GM19023 (cell line): ENCODE measurements around the gene SLC25A27.

ENCODE experiments used
- ATAC-seq: cut with Tn5 transposase; IDR thresholded peaks from one replicate; pipeline ENCODE4 v1.9.1; 2021; ENCODE audit warnings: mild to moderate bottlenecking, moderate library complexity; ENCODE audit not compliant: unreplicated experiment

The SLC25A27 gene

DNA sequence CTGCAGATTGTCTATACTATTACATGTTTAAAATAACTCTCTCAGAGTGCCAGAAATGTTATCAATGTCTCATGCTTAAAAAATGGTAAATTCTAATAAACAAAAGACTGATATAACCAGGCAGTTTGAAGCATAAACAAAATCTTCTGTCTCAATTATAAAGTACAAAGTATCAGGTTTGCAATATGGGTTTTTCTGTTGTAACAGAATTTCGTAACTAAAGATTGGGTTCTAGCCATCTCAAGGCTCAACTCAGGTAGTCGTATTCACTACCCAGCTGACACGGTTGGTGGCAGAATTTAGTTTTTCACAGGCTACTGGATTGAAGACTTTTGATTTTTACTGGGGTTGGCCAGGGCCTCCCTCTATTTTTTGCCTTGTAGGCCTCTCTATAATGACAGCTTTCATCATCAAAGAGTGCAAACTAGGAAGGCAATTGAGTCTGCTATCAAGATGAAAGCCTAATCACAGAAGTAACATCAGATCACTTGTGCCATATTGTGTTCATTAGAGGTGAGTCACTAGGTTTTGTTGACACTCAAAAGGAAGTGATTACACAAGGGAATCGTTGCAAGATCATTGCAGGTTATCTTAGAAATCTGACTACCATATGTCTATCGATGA lies 3.8 kb upstream of the SLC25A27 start:
- no peak for ATAC-seq

DNA sequence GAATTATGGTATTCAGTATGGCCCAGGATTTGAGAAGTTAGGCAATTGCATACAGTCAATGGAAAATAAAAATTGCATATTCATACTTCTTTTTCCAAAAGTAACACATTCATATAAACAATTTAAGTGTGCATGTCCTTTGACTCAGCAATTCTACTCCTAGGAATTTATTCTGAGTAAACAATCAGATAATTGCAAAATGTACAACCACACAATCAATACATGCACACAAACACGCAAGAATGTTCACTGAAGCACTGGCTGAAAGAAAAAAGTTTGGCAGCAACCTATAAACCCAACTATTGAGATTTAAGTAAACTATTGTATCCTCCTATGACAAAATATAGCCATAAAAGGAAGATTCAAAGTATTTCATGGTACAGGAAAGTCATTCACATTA lies 1.8 kb upstream of the SLC25A27 start:
- ATAC-seq = no peak

DNA sequence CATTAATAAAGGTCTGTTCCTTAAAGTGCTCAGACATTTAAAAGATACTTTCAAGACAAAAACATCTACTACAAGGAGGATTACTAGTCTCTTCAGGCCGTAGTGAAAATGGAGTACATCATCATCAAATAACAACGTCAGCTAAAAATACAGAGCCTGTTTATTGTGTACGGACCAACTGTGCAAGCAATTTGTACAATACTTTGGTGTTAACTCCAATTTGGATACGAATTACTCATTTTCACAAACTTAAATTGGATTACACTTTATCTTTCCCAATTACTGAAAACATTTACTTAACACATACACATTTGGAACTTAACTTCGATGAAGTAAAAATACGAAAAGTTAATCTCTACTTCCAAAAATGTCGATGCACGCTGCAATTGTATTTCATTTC lies 959 bp upstream of the SLC25A27 start:
- ATAC-seq = no peak

DNA sequence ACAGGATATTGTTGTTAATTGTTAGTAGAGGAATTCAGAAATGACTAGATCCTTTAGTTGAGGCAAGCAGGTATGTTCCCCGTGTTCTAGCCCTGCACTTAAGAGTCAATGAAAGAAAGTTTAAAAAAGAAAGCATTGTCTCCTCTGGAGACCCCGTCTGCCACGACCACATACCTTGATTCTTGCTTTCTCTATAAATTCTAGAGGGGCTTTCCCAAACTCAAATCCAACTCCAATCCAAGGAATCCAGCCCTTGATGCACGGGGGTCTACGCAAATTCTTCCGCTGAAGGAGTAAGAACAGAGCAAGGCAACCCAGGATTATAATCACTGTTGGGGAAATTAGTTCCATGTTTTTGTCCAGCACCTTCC lies 558 bp upstream of the SLC25A27 start:
- ATAC-seq = no peak

DNA sequence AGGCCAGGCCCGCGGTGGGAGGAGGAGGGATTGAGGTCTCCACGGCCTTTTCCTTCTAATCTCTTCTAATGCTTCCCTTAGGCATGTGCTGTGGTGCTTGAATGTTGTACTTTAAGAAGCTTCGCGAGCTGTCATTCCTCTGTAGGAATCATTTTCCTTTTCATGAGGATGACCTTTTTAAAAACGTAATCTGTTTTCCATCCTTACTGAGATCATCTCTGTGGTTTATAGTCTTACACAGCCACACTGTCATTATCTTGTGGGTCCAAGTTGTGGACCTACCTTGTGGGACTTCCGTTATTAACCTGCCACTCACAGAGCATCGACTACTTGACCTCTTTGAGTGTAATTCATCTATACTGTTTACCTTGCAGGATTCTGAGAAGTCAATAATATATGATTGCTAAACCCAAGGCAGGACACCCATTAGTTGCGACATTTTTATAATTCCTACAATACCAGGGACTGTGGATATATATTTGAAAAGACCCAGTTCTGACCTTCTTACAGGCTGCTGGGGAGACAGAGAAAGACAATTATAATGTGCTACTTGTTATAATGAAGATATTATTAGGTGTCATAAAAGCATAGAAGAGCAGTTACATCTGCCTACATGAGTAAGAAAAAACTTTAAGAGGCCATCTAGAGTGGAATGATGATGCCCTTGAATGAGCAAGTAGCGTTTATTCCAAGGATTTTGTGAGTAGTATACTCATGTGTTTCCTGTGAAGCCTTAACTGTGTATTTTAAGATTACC lies 842 bp downstream of the SLC25A27 start:
- no peak for ATAC-seq

DNA sequence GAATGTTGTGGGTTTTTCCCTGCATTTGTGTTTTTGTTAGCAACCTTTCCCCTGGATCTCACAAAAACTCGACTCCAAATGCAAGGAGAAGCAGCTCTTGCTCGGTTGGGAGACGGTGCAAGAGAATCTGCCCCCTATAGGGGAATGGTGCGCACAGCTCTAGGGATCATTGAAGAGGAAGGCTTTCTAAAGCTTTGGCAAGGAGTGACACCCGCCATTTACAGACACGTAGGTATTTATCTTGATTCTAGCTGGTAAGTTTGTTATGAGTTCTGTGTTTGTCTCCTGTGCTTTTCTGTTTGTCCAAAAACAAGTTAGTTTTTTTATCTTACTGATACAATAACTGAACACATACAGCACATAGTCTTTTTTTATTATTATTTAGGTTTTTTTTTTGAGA lies 3.0 kb downstream of the SLC25A27 start:
- no peak for ATAC-seq

DNA sequence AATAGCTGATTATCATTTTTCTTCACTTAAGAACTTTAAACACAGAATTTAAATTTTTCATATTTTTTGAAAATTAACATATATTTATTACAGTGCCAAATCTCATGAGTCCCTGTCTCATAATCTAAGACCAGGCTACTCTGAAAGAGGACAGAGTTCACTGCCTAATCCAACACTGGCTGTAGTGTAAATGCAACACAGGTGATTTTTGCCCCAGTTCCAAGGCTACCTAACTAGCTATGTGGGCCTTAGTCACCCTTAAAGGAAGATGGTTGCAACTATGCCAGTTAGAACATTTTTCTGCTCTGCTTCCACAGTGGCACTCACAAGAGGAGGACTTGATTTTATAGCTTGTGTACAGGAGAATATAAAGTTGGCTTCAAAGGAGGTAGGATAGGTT lies 4.9 kb downstream of the SLC25A27 start:
- ATAC-seq = no peak

DNA sequence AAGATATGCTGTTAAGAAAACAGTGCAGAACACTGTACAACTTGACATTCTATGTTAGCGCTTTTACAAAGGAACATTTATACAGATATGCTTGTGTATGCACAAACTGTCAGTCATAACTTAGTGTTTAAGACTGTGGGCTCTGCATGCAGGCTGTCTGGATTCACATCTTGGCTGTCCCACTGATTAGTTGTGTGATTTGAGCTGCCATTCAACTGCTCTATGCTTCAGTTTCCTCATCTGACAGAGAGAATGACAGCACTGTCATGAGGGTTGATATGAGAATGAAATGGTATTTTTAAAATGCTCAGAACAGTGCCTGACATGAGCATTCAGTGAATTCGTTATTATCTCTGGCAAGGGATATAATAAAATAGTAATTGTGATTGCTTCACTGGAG lies 8.7 kb downstream of the SLC25A27 start:
- ATAC-seq = no peak

DNA sequence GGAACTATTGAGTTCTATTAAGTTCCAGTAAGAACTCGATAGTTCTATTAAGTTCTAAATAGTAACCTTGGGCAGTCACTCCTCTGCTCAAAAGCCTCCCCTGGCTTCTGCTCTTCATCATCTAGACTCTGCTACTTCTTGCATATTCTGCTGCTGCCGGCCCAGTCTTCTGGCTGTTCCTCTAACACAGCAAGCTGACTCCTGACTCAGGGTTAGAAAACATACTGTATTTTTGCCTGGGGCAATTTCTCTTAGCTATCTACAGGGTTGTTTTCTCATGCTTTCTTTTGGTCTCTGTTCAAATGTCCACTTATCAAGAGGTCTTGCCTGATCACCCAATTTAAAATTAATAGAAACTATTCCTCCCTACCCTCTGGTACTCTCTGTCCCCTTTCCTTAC lies 14.6 kb downstream of the SLC25A27 start:
- no peak for ATAC-seq

DNA sequence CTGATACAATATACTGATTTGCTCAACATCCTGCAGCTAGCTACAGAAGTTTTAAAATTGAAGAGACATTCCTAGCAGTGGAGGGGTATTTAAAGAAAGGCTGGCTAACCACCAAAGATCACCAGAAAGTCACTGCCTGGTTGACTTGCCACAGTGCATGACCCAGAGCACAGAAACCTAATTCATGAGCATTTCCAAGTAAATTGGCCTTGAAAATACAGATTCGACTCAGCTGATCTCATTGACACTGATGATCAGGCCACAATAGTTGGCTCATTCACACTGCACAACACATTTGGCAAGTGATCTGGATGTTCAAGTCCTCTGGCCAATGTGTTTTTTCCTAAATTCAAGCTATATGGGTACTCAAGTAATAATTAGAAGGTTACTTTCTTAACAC lies 21.6 kb downstream of the SLC25A27 start:
- ATAC-seq = no peak

DNA sequence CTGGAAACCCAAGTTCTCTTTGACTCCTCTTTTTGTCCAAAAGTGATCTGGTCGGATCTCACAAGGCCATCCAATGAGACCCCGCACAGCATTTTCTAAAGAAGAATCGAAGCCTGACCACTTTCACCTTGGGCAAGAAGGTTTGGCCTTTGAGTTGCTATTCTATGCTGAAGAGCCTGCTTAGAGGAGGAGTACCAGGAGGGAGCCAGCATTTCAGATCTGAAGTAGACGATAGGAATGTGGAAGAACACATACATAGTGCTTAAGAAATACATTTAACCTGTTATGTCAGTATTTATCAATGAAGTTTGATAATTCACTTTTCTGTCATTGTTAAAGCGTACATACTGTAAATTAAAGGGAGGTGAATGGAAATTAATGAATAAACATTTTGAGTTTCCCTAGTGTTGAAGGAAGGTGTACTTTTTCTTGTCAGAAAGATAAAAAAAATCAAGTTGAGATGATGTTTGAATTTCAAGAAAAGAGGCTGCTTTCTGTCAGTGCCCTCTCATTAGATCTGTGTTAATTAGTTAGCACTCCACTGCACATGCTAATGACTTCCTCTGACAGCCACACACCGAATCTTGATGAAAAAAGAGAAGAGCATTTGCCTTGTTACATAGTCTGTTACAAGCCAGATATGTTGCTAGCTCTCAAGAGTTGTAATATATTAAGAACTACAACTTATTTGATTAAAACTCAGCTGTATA lies 24.0 kb downstream of the SLC25A27 start:
- ATAC-seq = no peak

DNA sequence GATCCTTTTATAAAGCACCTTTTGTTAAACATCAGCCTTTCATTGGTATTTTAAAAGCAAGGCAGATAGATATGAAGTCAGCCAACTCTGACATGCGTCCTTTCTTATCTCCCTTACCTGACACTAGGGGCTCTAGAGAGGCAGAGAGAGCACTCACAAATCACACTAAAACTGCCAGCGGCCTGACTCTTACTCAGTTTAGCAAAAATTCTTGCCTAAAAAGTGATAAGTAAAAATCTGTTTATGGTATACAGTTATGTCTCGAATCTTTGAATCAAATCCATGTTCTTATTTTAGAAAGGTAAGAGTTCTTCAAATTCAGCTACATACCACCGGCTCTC lies 24.5 kb downstream of the SLC25A27 start:
- no peak for ATAC-seq

DNA sequence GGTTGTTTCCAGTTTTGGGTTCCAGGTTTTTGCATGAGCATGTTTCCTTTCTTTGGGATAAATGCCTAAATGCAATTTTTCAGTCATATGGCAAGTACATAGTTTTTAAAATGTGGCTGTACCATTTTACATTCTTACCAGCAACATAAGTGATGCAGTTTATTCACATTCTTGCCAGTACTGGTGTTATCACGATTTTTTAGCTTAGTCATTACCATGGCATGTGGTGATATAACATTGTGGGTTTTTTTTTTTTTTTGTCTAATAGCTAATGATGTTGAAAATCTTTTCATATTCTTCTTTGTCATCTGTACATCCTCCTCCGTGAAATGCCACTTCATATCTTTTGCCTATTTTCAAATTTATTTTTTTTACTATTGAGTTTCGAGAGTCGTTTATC lies 32.0 kb downstream of the SLC25A27 start:
- ATAC-seq = no peak

DNA sequence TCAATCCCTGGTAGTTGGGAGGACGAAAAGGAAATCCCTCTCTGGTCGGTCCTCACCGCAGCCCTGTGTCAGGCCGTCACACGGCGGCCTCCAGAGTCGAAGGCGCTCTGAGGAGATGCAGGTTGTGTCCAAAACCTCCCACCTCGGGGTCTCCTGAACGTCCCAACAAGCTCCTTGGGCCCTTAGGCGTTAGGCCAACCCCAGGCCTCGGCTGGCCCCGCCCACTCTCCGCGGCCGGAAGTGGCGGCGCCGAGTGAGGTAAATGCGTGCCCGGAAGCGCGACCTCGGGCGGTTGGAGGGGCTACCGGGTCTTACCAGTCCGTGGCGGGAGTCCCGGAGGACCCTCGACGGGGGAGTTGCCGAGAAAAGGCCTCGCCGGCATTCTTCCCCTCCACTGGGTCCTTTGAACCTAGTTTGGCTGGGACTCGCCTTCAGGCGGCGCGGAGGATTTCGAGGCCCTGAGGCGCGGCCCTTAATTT lies 34.9 kb downstream of the SLC25A27 start, which contains the start of gene TDRD6:
TSS of gene TDRD6 (plus strand) at position 267 of the 479 bp plus-strand sequence. CDS start 244 bp downstream, outside the sequence.
- no peak for ATAC-seq

DNA sequence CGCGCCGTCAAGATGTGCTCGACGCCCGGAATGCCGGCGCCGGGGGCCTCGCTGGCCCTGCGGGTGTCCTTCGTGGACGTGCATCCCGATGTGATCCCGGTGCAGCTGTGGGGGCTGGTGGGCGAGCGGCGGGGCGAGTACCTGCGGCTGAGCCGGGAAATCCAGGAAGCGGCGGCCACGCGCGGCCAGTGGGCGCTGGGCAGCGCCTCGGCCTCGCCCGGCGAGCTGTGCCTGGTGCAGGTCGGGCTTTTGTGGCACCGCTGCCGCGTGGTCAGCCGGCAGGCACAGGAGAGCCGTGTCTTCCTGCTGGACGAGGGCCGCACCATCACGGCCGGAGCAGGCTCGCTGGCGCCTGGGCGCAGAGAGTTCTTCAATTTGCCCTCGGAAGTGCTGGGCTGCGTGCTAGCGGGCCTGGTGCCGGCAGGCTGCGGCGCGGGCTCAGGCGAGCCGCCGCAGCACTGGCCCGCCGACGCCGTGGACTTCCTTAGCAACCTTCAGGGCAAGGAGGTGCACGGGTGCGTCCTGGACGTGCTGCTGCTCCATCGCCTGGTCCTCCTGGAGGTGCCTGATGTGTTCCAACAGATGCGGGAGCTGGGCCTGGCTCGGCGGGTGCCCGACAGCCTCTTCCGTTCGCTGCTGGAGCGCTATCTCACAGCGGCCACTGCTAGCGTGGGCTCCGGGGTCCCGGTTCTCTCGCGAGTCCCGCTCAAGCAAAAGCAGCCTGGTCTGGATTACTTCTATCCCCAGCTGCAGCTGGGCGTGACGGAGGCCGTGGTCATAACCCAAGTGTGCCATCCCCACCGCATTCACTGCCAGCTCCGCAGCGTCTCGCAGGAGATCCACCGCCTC lies 35.6 kb downstream of the SLC25A27 start:
- ATAC-seq = no peak

DNA sequence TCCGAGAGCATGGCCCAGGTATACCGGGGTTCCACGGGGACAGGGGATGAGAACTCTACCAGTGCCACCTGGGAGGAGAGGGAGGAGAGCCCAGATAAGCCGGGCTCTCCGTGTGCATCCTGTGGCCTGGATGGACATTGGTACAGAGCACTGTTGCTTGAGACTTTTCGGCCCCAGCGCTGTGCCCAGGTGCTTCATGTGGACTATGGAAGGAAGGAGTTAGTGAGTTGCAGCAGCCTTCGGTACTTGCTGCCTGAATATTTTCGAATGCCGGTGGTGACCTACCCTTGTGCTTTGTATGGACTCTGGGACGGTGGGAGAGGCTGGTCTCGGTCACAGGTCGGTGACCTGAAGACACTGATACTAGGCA lies 36.2 kb downstream of the SLC25A27 start:
- no peak for ATAC-seq

DNA sequence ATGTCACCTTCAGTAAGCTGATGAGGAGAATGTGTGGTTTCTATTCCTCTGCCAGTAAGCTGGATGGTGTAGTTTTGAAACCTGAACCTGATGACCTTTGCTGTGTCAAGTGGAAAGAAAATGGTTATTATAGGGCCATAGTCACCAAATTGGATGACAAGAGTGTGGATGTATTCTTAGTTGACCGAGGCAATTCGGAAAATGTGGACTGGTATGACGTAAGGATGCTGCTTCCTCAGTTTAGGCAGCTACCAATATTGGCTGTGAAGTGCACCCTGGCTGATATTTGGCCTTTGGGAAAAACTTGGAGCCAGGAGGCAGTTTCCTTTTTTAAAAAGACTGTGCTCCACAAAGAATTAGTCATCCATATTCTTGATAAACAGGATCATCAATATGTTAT lies 36.9 kb downstream of the SLC25A27 start:
- ATAC-seq = no peak

DNA sequence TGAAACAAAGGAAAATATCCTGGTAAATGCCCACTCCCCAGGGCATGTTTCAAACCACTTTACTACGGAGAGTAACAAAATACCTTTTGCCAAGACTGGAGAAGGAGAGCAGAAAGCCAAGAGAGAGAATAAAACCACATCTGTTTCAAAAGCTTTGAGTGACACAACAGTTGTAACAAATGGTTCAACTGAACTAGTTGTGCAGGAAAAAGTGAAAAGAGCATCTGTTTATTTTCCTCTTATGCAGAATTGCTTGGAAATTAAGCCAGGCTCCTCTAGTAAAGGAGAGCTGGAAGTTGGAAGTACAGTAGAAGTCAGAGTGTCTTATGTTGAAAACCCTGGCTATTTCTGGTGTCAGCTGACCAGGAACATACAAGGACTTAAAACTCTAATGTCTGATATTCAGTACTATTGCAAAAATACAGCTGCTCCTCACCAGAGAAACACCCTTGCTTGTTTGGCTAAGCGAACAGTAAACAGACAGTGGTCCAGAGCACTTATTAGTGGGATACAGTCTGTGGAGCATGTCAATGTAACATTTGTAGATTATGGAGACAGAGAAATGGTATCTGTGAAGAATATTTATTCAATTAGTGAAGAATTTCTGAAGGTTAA lies 37.5 kb downstream of the SLC25A27 start:
- no peak for ATAC-seq

DNA sequence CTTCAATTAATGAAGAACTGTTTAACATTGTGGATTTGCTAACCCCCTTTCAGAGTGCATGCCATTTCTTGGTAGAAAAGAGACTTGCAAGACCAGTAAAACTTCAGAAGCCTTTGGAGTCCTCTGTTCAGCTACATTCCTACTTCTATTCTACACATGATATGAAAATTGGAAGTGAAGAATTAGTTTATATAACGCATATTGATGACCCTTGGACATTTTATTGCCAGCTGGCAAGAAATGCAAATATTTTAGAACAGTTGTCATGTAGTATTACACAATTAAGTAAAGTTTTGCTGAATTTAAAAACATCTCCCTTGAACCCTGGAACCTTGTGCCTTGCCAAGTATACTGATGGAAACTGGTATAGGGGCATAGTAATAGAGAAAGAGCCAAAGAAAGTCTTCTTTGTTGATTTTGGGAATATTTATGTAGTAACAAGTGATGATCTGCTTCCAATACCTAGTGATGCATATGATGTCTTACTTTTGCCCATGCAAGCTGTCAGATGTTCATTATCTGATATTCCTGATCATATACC lies 38.2 kb downstream of the SLC25A27 start:
- no peak for ATAC-seq

DNA sequence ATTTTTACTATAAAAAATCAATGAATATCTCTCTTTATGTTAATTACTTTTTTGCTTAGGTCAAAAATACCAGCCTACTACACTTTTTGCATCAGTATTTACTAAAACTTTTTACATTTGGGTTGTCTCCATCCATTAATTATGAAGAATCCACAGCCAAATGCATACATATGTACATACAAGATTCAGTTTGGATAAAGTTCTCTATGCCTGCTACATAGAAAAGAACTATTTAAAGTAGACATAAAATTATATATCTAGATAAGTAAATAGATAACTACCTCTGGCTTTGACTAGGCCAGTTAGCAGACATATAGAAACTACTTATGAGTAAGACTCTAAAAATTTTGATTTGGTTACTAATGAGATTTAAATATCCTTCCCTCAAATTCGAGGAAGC lies 47.2 kb downstream of the SLC25A27 start:
- ATAC-seq = no peak

DNA sequence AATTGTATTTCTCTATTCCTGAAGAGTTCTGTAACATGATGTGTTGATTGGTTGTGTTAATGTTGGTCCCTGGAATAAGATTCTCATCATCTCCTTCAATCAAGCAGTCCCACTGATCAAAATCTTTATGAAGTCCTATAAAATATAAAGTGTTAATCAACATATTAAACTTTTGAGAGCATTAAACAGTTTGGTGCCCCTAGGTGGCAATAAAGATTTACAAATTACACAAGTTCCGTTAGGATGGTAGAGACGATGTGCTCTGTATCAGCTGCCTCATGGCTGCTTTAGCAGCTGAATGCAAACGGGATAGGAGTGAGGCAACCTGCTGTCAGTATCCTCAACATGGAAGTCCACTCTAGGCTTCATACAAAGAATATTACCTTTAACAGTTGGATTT lies 51.8 kb downstream of the SLC25A27 start:
- ATAC-seq = no peak
